Right lobe of liver (tissue), 6 donors: Measurements from ENCODE around the gene PSMD13. TPM values are rescaled to one million over a fixed set of nuclear protein-coding genes. Genes with fewer than 3 reads are reported as not detected.

Experiments used
- ATAC-seq, 4 donors: fragments of 200-7000 bp; cut with Tn5 transposase; one replicate each; pipeline ENCODE4 v1.9.1; 2020; ENCODE audit warnings: mild to moderate bottlenecking in 4 of 4, moderate library complexity in 4 of 4
- DNase-seq, 3 donors: peaks; one replicate each; pipeline ENCODE4 v3.0.0-alpha.2; 2020
- H3K27ac ChIP-seq, 3 donors: fragments of 200-600 bp; one replicate each; pipeline ENCODE4 v1.8.0; 2022
- H3K27me3 ChIP-seq, 2 donors: fragments of 200-600 bp; one replicate each; pipeline ENCODE4 v1.8.0; 2022
- H3K36me3 ChIP-seq, 4 donors: fragments of 200-600 bp; sonication (generic) in 1 of 4; one replicate each; pipeline versions ENCODE4 v1.5.1 to v1.8.0; 2017 to 2022; ENCODE audit warnings: control low read depth in 1 of 4
- H3K4me1 ChIP-seq, 4 donors: fragments of 200-600 bp; sonication (generic) in 1 of 4; one replicate each; pipeline versions ENCODE4 v1.5.1 to v1.8.0; 2017 to 2022; ENCODE audit warnings: control low read depth in 1 of 4
- H3K4me3 ChIP-seq, 3 donors: fragments of 200-600 bp; one replicate each; pipeline ENCODE4 v1.8.0; 2022
- H3K9me3 ChIP-seq, 4 donors: fragments of 200-600 bp; sonication (generic) in 1 of 4; one replicate each; pipeline versions ENCODE4 v1.5.1 to v1.8.0; 2017 to 2022; ENCODE audit warnings: control low read depth in 1 of 4
- POLR2A ChIP-seq: fragments of 450-650 bp; IDR thresholded peaks from one replicate; pipeline ENCODE4 v1.6.1; 2017; ENCODE audit warnings: antibody characterized with exemption, mild to moderate bottlenecking
- WGBS: methylation state at CpG from one replicate; pipeline ENCODE4 v1.1.6; 2018; ENCODE audit warnings: low coverage, low lambda C conversion rate; ENCODE audit not compliant: insufficient coverage; ENCODE audit errors: missing lambda C conversion rate; 5-methylcytosine and 5-hydroxymethylcytosine counted together
- intact Hi-C, 2 donors: fragments of 100-400 bp; cut with DNase I; formaldehyde crosslinking; loops; one replicate each; pipeline versions ENCODE4 v1.11.2 to v1.14.1; 2022
- total RNA-seq, 6 experiments: library from RNA; depleted of rRNA in 2 of 6; stranded (reverse); fragments of >200 nt in 2 of 6; fragmentation: NEBNext Ultra II Directional in 3 of 6; extraction: Animal tissue kit (Norgen Biotek cat#: 25700) in 3 of 6; gene quantifications; one replicate each; pipeline versions ENCODE4 v1.1.0 to v1.2.4, GENCODE V29; 2016 to 2023
- TF ChIP-seq, protein P1 (sequence below), 4 donors: fragments of 200-600 bp in 3 of 4; fragments of 450-650 bp in 1 of 4; IDR thresholded peaks; one replicate each; pipeline versions ENCODE4 v1.5.1 to v1.8.0; 2016 to 2022; ENCODE audit warnings: antibody characterized with exemption in 4 of 4, mild to moderate bottlenecking in 2 of 4
- donor health status: DM: no; HTN: yes; CAD: no.
- donor health status: DM: no; HTN: no; CAD: no.
- donor health status: DM: no; HTN: no; CAD: no.
- donor health status: DM: no; HTN: yes; CAD: no.
- donor health status: DM: no; HTN: yes; CAD: no.

PSMD13 gene
- total RNA-seq, 6 experiments from 2014 or later: 46.1 to 71.5 (median 48.7) TPM

DNA sequence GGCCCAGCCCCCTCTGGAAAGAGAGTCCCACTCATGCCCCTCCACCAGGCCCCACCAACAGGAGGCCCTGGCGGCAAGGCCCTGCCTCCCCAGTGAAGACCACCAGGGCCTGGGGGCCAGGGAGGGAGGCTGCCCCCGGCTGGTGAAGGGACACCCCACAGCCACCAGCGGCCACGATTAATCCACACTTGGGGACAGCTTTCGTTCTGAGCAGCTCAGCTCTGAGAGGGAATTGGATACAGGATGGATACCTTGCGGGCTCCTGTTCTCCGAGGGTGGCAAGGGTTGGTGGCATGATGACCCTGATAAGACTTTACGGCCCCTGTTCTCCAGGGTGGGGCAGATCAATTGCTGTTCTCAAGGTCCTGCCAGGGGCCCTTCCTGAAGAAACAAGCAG, 34.5 kb downstream of the PSMD13 start:
- no peak overlapping the region for H3K4me3 ChIP-seq
- H3K27me3 ChIP-seq: no peaks in the 10 kb centered on the region
- H3K27ac ChIP-seq: no peak overlapping the region
- H3K4me1 ChIP-seq: no peaks in the 10 kb centered on the region
- DNase-seq (no peak), ATAC-seq (peak in 1 of 4 donors; percentile 3)
- TF ChIP-seq POLR2A: no peak
- TF ChIP-seq, protein P1, sequence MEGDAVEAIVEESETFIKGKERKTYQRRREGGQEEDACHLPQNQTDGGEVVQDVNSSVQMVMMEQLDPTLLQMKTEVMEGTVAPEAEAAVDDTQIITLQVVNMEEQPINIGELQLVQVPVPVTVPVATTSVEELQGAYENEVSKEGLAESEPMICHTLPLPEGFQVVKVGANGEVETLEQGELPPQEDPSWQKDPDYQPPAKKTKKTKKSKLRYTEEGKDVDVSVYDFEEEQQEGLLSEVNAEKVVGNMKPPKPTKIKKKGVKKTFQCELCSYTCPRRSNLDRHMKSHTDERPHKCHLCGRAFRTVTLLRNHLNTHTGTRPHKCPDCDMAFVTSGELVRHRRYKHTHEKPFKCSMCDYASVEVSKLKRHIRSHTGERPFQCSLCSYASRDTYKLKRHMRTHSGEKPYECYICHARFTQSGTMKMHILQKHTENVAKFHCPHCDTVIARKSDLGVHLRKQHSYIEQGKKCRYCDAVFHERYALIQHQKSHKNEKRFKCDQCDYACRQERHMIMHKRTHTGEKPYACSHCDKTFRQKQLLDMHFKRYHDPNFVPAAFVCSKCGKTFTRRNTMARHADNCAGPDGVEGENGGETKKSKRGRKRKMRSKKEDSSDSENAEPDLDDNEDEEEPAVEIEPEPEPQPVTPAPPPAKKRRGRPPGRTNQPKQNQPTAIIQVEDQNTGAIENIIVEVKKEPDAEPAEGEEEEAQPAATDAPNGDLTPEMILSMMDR (IDR thresholded peaks at IDR 0.05): no peak
- H3K9me3 ChIP-seq: no peaks in the 10 kb centered on the region
- 34% methylated on average over 3 of the region's 8 CpGs for WGBS
- no peaks in the 10 kb centered on the region for H3K36me3 ChIP-seq
- intact Hi-C loops: no loop called here

DNA sequence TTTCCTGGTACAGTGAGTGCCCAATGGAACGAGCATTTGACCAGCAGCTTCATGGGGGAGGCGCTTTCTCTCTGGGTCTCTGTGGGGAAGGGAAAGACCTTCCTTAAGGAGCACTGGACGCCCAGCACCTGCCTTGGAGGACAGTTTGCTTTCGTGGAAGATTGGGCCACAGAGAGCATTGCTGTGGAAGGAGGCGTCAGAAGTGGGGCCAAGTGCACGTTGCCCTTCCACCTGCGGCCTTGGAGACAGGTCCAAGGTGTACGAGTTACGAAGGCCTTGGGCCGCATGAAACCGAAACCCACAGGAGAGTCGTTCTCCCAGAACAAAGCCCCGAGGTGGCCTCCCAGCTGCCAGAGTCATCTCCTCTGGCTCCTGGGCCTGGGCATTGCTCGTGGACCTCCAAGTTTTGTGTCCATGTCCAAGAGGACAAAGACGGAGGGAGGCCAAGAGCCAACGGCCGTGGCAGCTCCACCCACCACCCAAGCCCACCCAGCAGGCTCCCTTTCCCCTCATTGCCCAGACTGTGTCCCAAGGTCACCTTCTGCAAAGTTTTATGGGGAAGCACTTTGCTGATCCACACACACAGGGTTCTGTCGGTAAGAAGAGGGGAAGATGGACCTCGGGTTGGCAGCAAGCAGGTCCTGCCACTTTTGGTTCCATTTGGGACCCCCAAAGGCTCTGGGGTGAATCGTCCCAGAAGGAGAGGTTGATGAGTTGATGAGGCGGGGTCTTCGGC, 35.6 kb downstream of the PSMD13 start:
- no peak for ATAC-seq
- Histone ChIP-seq H3K36me3 (no peaks in the 10 kb centered on the region), H3K4me3 (no peak overlapping the region), H3K9me3 (no peaks in the 10 kb centered on the region), H3K4me1 (no peaks in the 10 kb centered on the region), H3K27ac (no peak overlapping the region), H3K27me3 (no peaks in the 10 kb centered on the region)
- DNase-seq: no peak
- WGBS: 71% methylated on average over 10 of the region's 22 CpGs
- TF ChIP-seq, protein P1 (IDR thresholded peaks at IDR 0.05): no peak
- TF ChIP-seq POLR2A: no peak
- intact Hi-C loops: no loop called here

DNA sequence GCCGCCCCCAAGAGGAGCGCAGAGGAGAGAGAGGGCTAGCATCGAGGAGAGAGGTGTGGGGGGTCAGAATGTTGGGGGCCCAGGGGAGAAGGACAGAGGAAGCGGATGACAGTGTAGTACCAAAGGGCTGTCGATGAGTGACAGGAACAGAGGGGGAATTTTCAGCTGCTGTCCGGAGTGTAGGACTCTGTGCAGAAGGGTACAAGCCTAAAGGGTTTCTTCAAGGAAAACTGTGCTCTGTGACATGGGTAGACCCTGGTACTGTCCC, 36.1 kb downstream of the PSMD13 start:
- no peaks in the 10 kb centered on the region for H3K36me3 ChIP-seq
- H3K4me3 ChIP-seq: no peak overlapping the region
- DNase-seq: no peak
- no peaks in the 10 kb centered on the region for H3K9me3 ChIP-seq
- H3K27ac ChIP-seq: no peak overlapping the region
- no peaks in the 10 kb centered on the region for H3K27me3 ChIP-seq
- ATAC-seq: no peak
- 88% methylated on average over 6 of the region's 6 CpGs for WGBS
- no peaks in the 10 kb centered on the region for H3K4me1 ChIP-seq
- intact Hi-C loops: no loop called here
- TF ChIP-seq, protein P1 (IDR thresholded peaks at IDR 0.05): no peak
- no peak for TF ChIP-seq POLR2A

DNA sequence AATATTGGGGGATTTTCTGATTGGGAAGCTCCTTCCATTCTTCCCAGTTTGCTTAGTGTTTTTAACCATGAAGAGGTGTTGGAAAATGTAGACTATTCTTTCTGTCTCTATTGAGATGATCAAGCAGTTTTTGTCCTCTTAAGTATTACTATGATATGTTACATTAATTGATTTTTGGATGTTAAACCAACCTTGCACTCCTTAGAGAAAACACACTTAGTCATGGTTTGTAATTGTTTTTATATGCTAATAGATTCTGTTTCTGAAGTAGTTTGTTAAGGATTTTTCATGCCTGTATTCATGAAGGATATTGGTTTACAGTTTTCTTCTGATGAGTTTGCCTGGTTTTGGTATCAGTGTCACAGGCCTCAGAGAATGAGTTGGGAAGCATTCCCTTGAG, 39.4 kb downstream of the PSMD13 start:
- TF ChIP-seq, protein P1 (IDR thresholded peaks at IDR 0.05): no peak
- no peak for TF ChIP-seq POLR2A
- intact Hi-C loops: no loop called here
- H3K4me1 ChIP-seq: peaks cover 0 to 14% (median 4%) of the 10 kb centered on the region in 4 donors
- DNase-seq (no peak), ATAC-seq (no peak)
- H3K36me3 ChIP-seq: no peaks in the 10 kb centered on the region
- H3K27me3 ChIP-seq: no peaks in the 10 kb centered on the region
- no peak overlapping the region for H3K4me3 ChIP-seq
- no peak overlapping the region for H3K27ac ChIP-seq
- H3K9me3 ChIP-seq: no peaks in the 10 kb centered on the region
